H1 (cell line): ENCODE data around the gene ADAMTS8. TPM values are rescaled to one million over a fixed set of nuclear protein-coding genes. Genes with fewer than 3 reads are reported as not detected.

Experiments
- CTCF ChIA-PET: fragments of 300-600 bp; sonication (Branson Sonifier 250); formaldehyde crosslinking; loops from one replicate; lab custom pipeline; 2021; ENCODE audit not compliant: partially characterized antibody; lab: Charles Lee
- POLR2A ChIA-PET: fragments of 300-600 bp; sonication (Branson Sonifier 250); formaldehyde crosslinking; loops from one replicate; lab custom pipeline; 2021; ENCODE audit warnings: inconsistent platforms; ENCODE audit not compliant: partially characterized antibody; lab: Charles Lee
- DNase-seq, 2 experiments: peaks; one replicate each; pipeline versions ENCODE4 v3.0.0 to v3.0.0-alpha.2; 2010 to 2022; ENCODE audit warnings: low spot score in 2 of 2, low read depth in 1 of 2, mixed read lengths in 1 of 2
- FAIRE-seq: peaks from 2 replicates; lab custom pipeline; 2011; peaks lifted over from hg19 to GRCh38; lab: Jason Lieb, UNC
- H2AFZ ChIP-seq: 2 replicates; pipeline ENCODE4 v1.8.1; 2012; ENCODE audit warnings: low read length, inconsistent platforms
- H2AK5ac ChIP-seq: 2 replicates; pipeline ENCODE4 v1.6.1; 2013; ENCODE audit warnings: low read depth, low read length
- H2BK120ac ChIP-seq: replicated peaks from 2 replicates; pipeline ENCODE3; 2013; ENCODE audit warnings: low read depth, low read length, inconsistent platforms
- H2BK12ac ChIP-seq: 2 replicates; pipeline ENCODE4 v1.6.1; 2013; ENCODE audit warnings: low read depth, low read length
- H2BK15ac ChIP-seq: 2 replicates; pipeline ENCODE4 v1.6.1; 2013; ENCODE audit warnings: low read length
- H2BK20ac ChIP-seq: 2 replicates; pipeline ENCODE4 v1.6.1; 2013; ENCODE audit warnings: low read length
- H2BK5ac ChIP-seq: 2 replicates; pipeline ENCODE4 v1.6.1; 2013; ENCODE audit warnings: low read depth, low read length
- H3K14ac ChIP-seq: 2 replicates; pipeline ENCODE4 v1.6.1; 2013; ENCODE audit warnings: inconsistent platforms; ENCODE audit not compliant: insufficient read length
- H3K18ac ChIP-seq: 2 replicates; pipeline ENCODE4 v1.6.1; 2013; ENCODE audit warnings: low read length; ENCODE audit errors: extremely low read depth
- H3K23ac ChIP-seq: 2 replicates; pipeline ENCODE4 v1.6.1; 2013; ENCODE audit warnings: inconsistent platforms; ENCODE audit not compliant: insufficient read length
- H3K23me2 ChIP-seq: 2 replicates; pipeline ENCODE4 v1.6.1; 2013; ENCODE audit warnings: low read depth, low read length
- H3K27ac ChIP-seq: 2 replicates; pipeline ENCODE4 v1.6.1; 2011; ENCODE audit warnings: low read depth, low read length, inconsistent platforms
- H3K27me3 ChIP-seq, 4 experiments: replicated peaks in 1 of 4; 1 replicate in 1 of 4; 2 replicates in 3 of 4; pipeline versions ENCODE4 v1.6.1 to v1.8.1; 2011 to 2013; ENCODE audit warnings: low read length in 3 of 4, mild to moderate bottlenecking in 3 of 4, inconsistent platforms in 2 of 4, mixed read lengths in 2 of 4, moderate library complexity in 1 of 4; ENCODE audit not compliant: control insufficient read depth in 3 of 4, insufficient read depth in 3 of 4; ENCODE audit errors: extremely low read depth in 1 of 4
- H3K36me3 ChIP-seq, 4 experiments: 2 replicates each; pipeline versions ENCODE4 v1.6.1 to v1.8.1; 2011 to 2013; ENCODE audit warnings: mild to moderate bottlenecking in 4 of 4, low read length in 3 of 4, moderate library complexity in 2 of 4, control low read depth in 1 of 4, inconsistent platforms in 1 of 4; ENCODE audit not compliant: insufficient read depth in 4 of 4, control insufficient read depth in 2 of 4
- H3K4ac ChIP-seq: replicated peaks from 2 replicates; pipeline ENCODE3; 2013; ENCODE audit warnings: low read length, low read depth, mixed read lengths, inconsistent platforms; ENCODE audit not compliant: insufficient read length
- H3K4me1 ChIP-seq, 4 experiments: replicated peaks in 1 of 4; 1 replicate in 1 of 4; 2 replicates in 3 of 4; pipeline versions ENCODE4 v1.6.1 to v1.8.1; 2011 to 2013; ENCODE audit warnings: low read length in 3 of 4, inconsistent platforms in 2 of 4, mixed read lengths in 1 of 4; ENCODE audit not compliant: insufficient read depth in 4 of 4, control insufficient read depth in 3 of 4
- H3K4me2 ChIP-seq, 2 experiments: 2 replicates each; pipeline versions ENCODE4 v1.6.1 to v1.8.1; 2011 to 2013; ENCODE audit warnings: low read depth in 2 of 2, low read length in 2 of 2, control low read depth in 1 of 2, inconsistent platforms in 1 of 2, mild to moderate bottlenecking in 1 of 2; ENCODE audit not compliant: insufficient read depth in 1 of 2
- H3K4me3 ChIP-seq, 4 experiments: fragments of 200-600, 300-600 bp in 1 of 4; sonication (generic), shearing (Covaris generic), sonication (Bioruptor Twin) in 1 of 4; 2 replicates each; pipeline versions ENCODE4 v1.5.1 to v1.8.1; 2011 to 2016; ENCODE audit warnings: low read length in 4 of 4, low read depth in 3 of 4, control low read depth in 2 of 4, inconsistent platforms in 2 of 4, mild to moderate bottlenecking in 2 of 4, mixed read lengths in 1 of 4, moderate library complexity in 1 of 4; ENCODE audit not compliant: insufficient read depth in 2 of 4; ENCODE audit errors: extremely low read depth in 1 of 4
- H3K56ac ChIP-seq: replicated peaks from 2 replicates; pipeline ENCODE3; 2013; ENCODE audit warnings: low read depth, mild to moderate bottlenecking, mixed read lengths, low read length, inconsistent platforms; ENCODE audit not compliant: insufficient read length
- H3K79me1 ChIP-seq: 2 replicates; pipeline ENCODE4 v1.6.1; 2013; ENCODE audit warnings: low read depth, low read length, control low read depth
- H3K79me2 ChIP-seq, 2 experiments: 2 replicates each; pipeline versions ENCODE4 v1.6.1 to v1.8.1; 2012 to 2013; ENCODE audit warnings: low read length in 2 of 2, mild to moderate bottlenecking in 2 of 2, inconsistent platforms in 1 of 2; ENCODE audit not compliant: insufficient read depth in 2 of 2, control insufficient read depth in 1 of 2
- H3K9ac ChIP-seq, 4 experiments: replicated peaks in 1 of 4; 1 replicate in 1 of 4; 2 replicates in 3 of 4; pipeline versions ENCODE4 v1.6.1 to v1.8.1; 2011 to 2013; ENCODE audit warnings: low read depth in 3 of 4, low read length in 3 of 4, control low read depth in 2 of 4, mild to moderate bottlenecking in 2 of 4, moderate library complexity in 2 of 4, inconsistent platforms in 1 of 4; ENCODE audit errors: extremely low read depth in 1 of 4
- H3K9me3 ChIP-seq, 2 experiments: 2 replicates each; pipeline versions ENCODE4 v1.6.1 to v1.8.1; 2012 to 2013; ENCODE audit warnings: mild to moderate bottlenecking in 2 of 2, moderate library complexity in 2 of 2, control low read depth in 1 of 2, inconsistent platforms in 1 of 2, low read depth in 1 of 2, low read length in 1 of 2, mixed read lengths in 1 of 2; ENCODE audit not compliant: insufficient read depth in 2 of 2
- H4K20me1 ChIP-seq, 2 experiments: replicated peaks in 1 of 2; 2 replicates each; pipeline versions ENCODE3 to v1.8.1; 2011 to 2013; ENCODE audit warnings: inconsistent platforms in 2 of 2, low read length in 2 of 2, mild to moderate bottlenecking in 1 of 2; ENCODE audit not compliant: insufficient read depth in 2 of 2, control insufficient read depth in 1 of 2
- H4K5ac ChIP-seq: 2 replicates; pipeline ENCODE4 v1.6.1; 2013; ENCODE audit warnings: low read length, low read depth, mixed read lengths, inconsistent platforms; ENCODE audit not compliant: insufficient read length
- H4K8ac ChIP-seq: 2 replicates; pipeline ENCODE4 v1.8.0; 2013; ENCODE audit warnings: mild to moderate bottlenecking, moderate library complexity, low read length, inconsistent platforms; ENCODE audit not compliant: insufficient read depth; ENCODE audit errors: extremely low read depth
- H4K91ac ChIP-seq: replicated peaks from 2 replicates; pipeline ENCODE3; 2013; ENCODE audit warnings: low read length, mixed read lengths, inconsistent platforms; ENCODE audit not compliant: insufficient read length
- CEBPB ChIP-seq: IDR thresholded peaks from 2 replicates; pipeline ENCODE4 v1.6.1; 2012; ENCODE audit warnings: low read depth, low read length
- GTF2F1 ChIP-seq: IDR thresholded peaks from 2 replicates; pipeline ENCODE4 v1.6.1; 2012; ENCODE audit warnings: low read depth, low read length, improper control_type of control experiment, borderline replicate concordance
- HDAC6 ChIP-seq: IDR thresholded peaks from one replicate; pipeline ENCODE4 v1.7.1; 2012; ENCODE audit warnings: low read depth, mild to moderate bottlenecking, inconsistent platforms, low read length, moderate library complexity
- JUN ChIP-seq: IDR thresholded peaks from 2 replicates; pipeline ENCODE4 v1.6.1; 2011; ENCODE audit warnings: low read depth, mild to moderate bottlenecking, improper control_type of control experiment, low read length
- SP4 ChIP-seq: IDR thresholded peaks from 2 replicates; pipeline ENCODE4 v1.6.1; 2012; ENCODE audit warnings: low read length, inconsistent platforms
- TAF1 ChIP-seq: IDR thresholded peaks from 2 replicates; pipeline ENCODE4 v1.6.1; 2011; ENCODE audit warnings: mild to moderate bottlenecking, low read depth, low read length
- WGBS, 2 experiments: shearing (Covaris generic) in 1 of 2; methylation state at CpG; one replicate each; pipeline versions ENCODE4 v1.1.6 to v1.1.7; 2013 to 2015; ENCODE audit warnings: low lambda C conversion rate in 2 of 2, mixed read lengths in 2 of 2, inconsistent platforms in 1 of 2, low coverage in 1 of 2, missing lambda C conversion rate in 1 of 2; ENCODE audit not compliant: insufficient replicate concordance in 2 of 2, insufficient coverage in 1 of 2, insufficient read length in 1 of 2; ENCODE audit errors: extremely low coverage in 1 of 2, missing lambda C conversion rate in 1 of 2; 5-methylcytosine and 5-hydroxymethylcytosine counted together
- polyA plus RNA-seq, 7 experiments: library from polyadenylated mRNA; depleted of rRNA in 3 of 7; stranded (reverse) in 5 of 7; unstranded in 2 of 7; fragments of >200 nt in 5 of 7; fragments of 200-250 nt in 2 of 7; gene quantifications; 1 replicate in 5 of 7; 2 replicates in 1 of 7; 4 replicates in 1 of 7; pipeline versions ENCODE4 v1.2.1 to v1.2.3, GENCODE V29; 2011 to 2013; ENCODE audit warnings: missing spikeins in 2 of 7, mixed read lengths in 2 of 7
- total RNA-seq: library from RNA; stranded (reverse); fragmentation: NEBNext Ultra II Directional; extraction: Animal tissue kit (Norgen Biotek cat#: 25700); gene quantifications from 2 replicates; pipeline ENCODE4 v1.2.1, GENCODE V29; 2021

ADAMTS8 gene
- total and polyA plus RNA-seq, 2 of the 8 experiments (the other 6 are each of a cell fraction or from before 2014, with no cell fraction given): 9.3 to 16.6 TPM

DNA sequence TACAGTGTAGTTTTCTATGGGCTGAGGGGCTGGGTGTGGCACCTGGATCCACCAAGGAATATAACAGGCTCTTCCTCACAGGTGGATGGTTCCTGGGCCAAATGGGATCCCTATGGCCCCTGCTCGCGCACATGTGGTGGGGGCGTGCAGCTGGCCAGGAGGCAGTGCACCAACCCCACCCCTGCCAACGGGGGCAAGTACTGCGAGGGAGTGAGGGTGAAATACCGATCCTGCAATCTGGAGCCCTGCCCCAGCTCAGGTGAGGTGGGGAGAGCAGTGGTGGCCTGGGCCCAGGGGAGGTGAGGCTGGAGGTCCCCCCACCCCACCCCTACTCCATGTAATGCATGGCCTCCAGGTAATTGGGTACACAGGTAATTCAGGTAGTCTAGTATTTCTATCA lies 40.8 kb upstream of the ADAMTS8 start:
- Histone ChIP-seq H2BK12ac (no peak overlapping the region), H4K5ac (no peak overlapping the region), H2AK5ac (no peak overlapping the region), H3K56ac (no peak overlapping the region)
- TF ChIP-seq GTF2F1 (no peak), CEBPB (no peak), TAF1 (no peak), JUN (no peak), HDAC6 (no peak), SP4 (no peak)
- TF ChIP-seq, all 59 proteins: peak for 0
- H4K91ac ChIP-seq: no peak overlapping the region
- no peak overlapping the region for H2AFZ ChIP-seq
- no peak overlapping the region for H3K4ac ChIP-seq
- WGBS, 2 experiments: 93% methylated on average over 6 of the region's 6 CpGs; no CpG with 5 or more reads in 1 of the 2 experiments
- no peak overlapping the region for H3K23ac ChIP-seq
- no peak overlapping the region for H2BK120ac ChIP-seq
- no peaks in the 10 kb centered on the region for H3K36me3 ChIP-seq
- ChIA-PET CTCF (interaction anchor here (1.2 to 1.6 kb wide), 2 partner anchors 19 to 38 kb away, joined by 3 to 4 read pairs; no protein-coding TSS in a partner anchor), POLR2A (no interaction called here)
- H2BK15ac ChIP-seq: no peak overlapping the region
- H3K4me2 ChIP-seq: no peak overlapping the region
- no peak overlapping the region for H3K27ac ChIP-seq
- no peak overlapping the region for H3K9ac ChIP-seq
- H4K20me1 ChIP-seq: no peaks in the 10 kb centered on the region
- H3K79me1 ChIP-seq: no peaks in the 10 kb centered on the region
- no peaks in the 10 kb centered on the region for H3K4me1 ChIP-seq
- no peaks in the 10 kb centered on the region for H3K27me3 ChIP-seq
- no peak overlapping the region for H2BK5ac ChIP-seq
- H3K9me3 ChIP-seq: no peaks in the 10 kb centered on the region
- no peaks in the 10 kb centered on the region for H3K79me2 ChIP-seq
- H3K18ac ChIP-seq: no peak overlapping the region
- FAIRE-seq (no peak), DNase-seq (no peak)
- no peak overlapping the region for H3K14ac ChIP-seq
- H2BK20ac ChIP-seq: no peak overlapping the region
- H4K8ac ChIP-seq: no peak overlapping the region
- H3K4me3 ChIP-seq: no peak overlapping the region
- H3K23me2 ChIP-seq: peaks cover 2% of the 10 kb centered on the region; the same call in 1 of the 2 replicates
